ENCODE measurements around the gene PTPRCAP. TPM values are rescaled to one million over a fixed set of nuclear protein-coding genes. Genes with fewer than 3 reads are reported as not detected.

PTPRCAP gene
- total RNA-seq, 4 donors from 2014 or later, result 3.5 to 6.4 (median 4.2) TPM

GRCh38 chr11:67448220-67448609, 10.7 kb upstream of the PTPRCAP start:
- TF ChIP-seq POLR2A (IDR thresholded peaks at IDR 0.05) (no peak), EP300 (IDR thresholded peaks at IDR 0.05) (no peak), CTCF (IDR thresholded peaks at IDR 0.05) (no peak), POLR2AphosphoS5 (IDR thresholded peaks at IDR 0.05) (no peak)
- H3K4me3 ChIP-seq, result no peak overlapping the region
- H3K27me3 ChIP-seq, result no peaks in the 10 kb centered on the region
- WGBS, 2 donors (ENCODE audit: low coverage in 1 of 2), result 67 to 81% methylated on average over 1 to 6 of the region's 7 CpGs
- H3K36me3 ChIP-seq, result no peaks in the 10 kb centered on the region
- ATAC-seq, result no peak
- peaks cover 0 to 12% (median 6%) of the 10 kb centered on the region in 3 donors for H3K4me1 ChIP-seq
- H3K9me3 ChIP-seq, result no peaks in the 10 kb centered on the region
- H3K27ac ChIP-seq, result no peak overlapping the region

- Histone ChIP-seq H3K27ac (no peak overlapping the region), H3K9me3 (no peaks in the 10 kb centered on the region), H3K27me3 (no peaks in the 10 kb centered on the region), H3K36me3 (peaks cover 0 to 20% of the 10 kb centered on the region in 2 donors), H3K4me1 (peaks cover 0 to 37% (median 10%) of the 10 kb centered on the region in 3 donors), H3K4me3 (no peak overlapping the region)
- ATAC-seq, result no peak
- 43 to 83% methylated on average over 1 to 2 of the region's 5 CpGs for WGBS, 2 donors (ENCODE audit: low coverage in 1 of 2)
- TF ChIP-seq EP300 (IDR thresholded peaks at IDR 0.05) (no peak), CTCF (IDR thresholded peaks at IDR 0.05) (no peak), POLR2A (IDR thresholded peaks at IDR 0.05) (no peak), POLR2AphosphoS5 (IDR thresholded peaks at IDR 0.05) (no peak)
Observed at GRCh38 chr11:67445515-67445914, 8.0 kb upstream of the PTPRCAP start.

GRCh38 chr11:67442504-67443404, 5.3 kb upstream of the PTPRCAP start:
- WGBS, 2 donors (ENCODE audit: low coverage in 1 of 2), result 10% methylated on average over 2 of the region's 45 CpGs; no CpG with 5 or more reads in 1 of the 2 donors
- H3K4me3 ChIP-seq, result peak overlapping the region; percentile 75 to 92
- no peaks in the 10 kb centered on the region for H3K27me3 ChIP-seq
- no peaks in the 10 kb centered on the region for H3K9me3 ChIP-seq
- TF ChIP-seq POLR2AphosphoS5 (IDR thresholded peaks at IDR 0.05) (no peak), EP300 (IDR thresholded peaks at IDR 0.05) (no peak), CTCF (IDR thresholded peaks at IDR 0.05) (no peak), POLR2A (IDR thresholded peaks at IDR 0.05) (no peak)
- H3K27ac ChIP-seq, result peak overlapping the region; percentile 82 to 99 (median 96)
- peaks cover 0 to 46% of the 10 kb centered on the region in 2 donors for H3K36me3 ChIP-seq
- peak; percentile 16 for ATAC-seq
- H3K4me1 ChIP-seq, result peaks cover 0 to 55% (median 15%) of the 10 kb centered on the region in 3 donors

GRCh38 chr11:67441731-67442351, 4.4 kb upstream of the PTPRCAP start:
- Histone ChIP-seq H3K4me3 (no peak overlapping the region), H3K4me1 (peaks cover 0 to 62% (median 15%) of the 10 kb centered on the region in 3 donors), H3K27me3 (no peaks in the 10 kb centered on the region), H3K9me3 (no peaks in the 10 kb centered on the region), H3K36me3 (peaks cover 0 to 54% of the 10 kb centered on the region in 2 donors), H3K27ac (peak overlapping the region in 3 of 4 donors; percentile 96 to 99 (median 96))
- no peak for TF ChIP-seq POLR2A (IDR thresholded peaks at IDR 0.05)
- no CpG with 5 or more reads among the region's 28 CpGs for WGBS, 2 donors (ENCODE audit: low coverage in 1 of 2)
- no peak for ATAC-seq

- Histone ChIP-seq H3K36me3 (peaks cover 0 to 57% of the 10 kb centered on the region in 2 donors), H3K4me3 (no peak overlapping the region), H3K27me3 (no peaks in the 10 kb centered on the region), H3K9me3 (no peaks in the 10 kb centered on the region), H3K27ac (peak overlapping the region in 3 of 4 donors; percentile 50 to 66 (median 60)), H3K4me1 (peaks cover 0 to 68% (median 15%) of the 10 kb centered on the region in 3 donors)
- no peak for ATAC-seq
- no peak for TF ChIP-seq CTCF (IDR thresholded peaks at IDR 0.05)
- no peak for TF ChIP-seq POLR2AphosphoS5 (IDR thresholded peaks at IDR 0.05)
- no peak for TF ChIP-seq POLR2A (IDR thresholded peaks at IDR 0.05)
- no peak for TF ChIP-seq EP300 (IDR thresholded peaks at IDR 0.05)
- 77% methylated on average over 3 of the region's 21 CpGs; no CpG with 5 or more reads in 1 of the 2 donors for WGBS, 2 donors (ENCODE audit: low coverage in 1 of 2)
Observed at GRCh38 chr11:67441098-67441563, 3.6 kb upstream of the PTPRCAP start.
